IPS DF 4.7 (cell line): ENCODE data around the gene HTR3D.
"Not testable (repeated sequence)": the region's sequence is repeated elsewhere in the genome, so short reads cannot be mapped to it uniquely, and the experiment has no call there.

Experiments used
- DNase-seq: peaks from one replicate; pipeline ENCODE4 v3.0.0-alpha.2; 2013; ENCODE audit warnings: low spot score; ENCODE audit errors: extremely low read depth

HTR3D gene

GRCh38 chr3:184031187-184031792 is at the start of gene HTR3D:
Gene HTR3D, plus strand, starts transcription at chr3:184031742. Its CDS starts 0 bp downstream, at chr3:184031742.
- DNase-seq = no peak

GRCh38 chr3:183981990-183982644 is 49.4 kb upstream of the HTR3D start:
- DNase-seq = no peak

GRCh38 chr3:183984127-183984740 is 47.3 kb upstream of the HTR3D start:
- DNase-seq = no peak

GRCh38 chr3:183984749-183985729 is 46.5 kb upstream of the HTR3D start:
- no peak for DNase-seq

GRCh38 chr3:183987000-183987600 is 44.4 kb upstream of the HTR3D start:
- no peak for DNase-seq

GRCh38 chr3:183988216-183988790 is 43.2 kb upstream of the HTR3D start:
- DNase-seq = no peak

- no peak for DNase-seq
Measured at GRCh38 chr3:183991403-183991802, 40.1 kb upstream of the HTR3D start.

- no peak for DNase-seq
Measured at GRCh38 chr3:184001761-184002160, 29.8 kb upstream of the HTR3D start.

- no peak for DNase-seq
Measured at GRCh38 chr3:184002469-184002868, 29.1 kb upstream of the HTR3D start.

- DNase-seq = no peak
Measured at GRCh38 chr3:184003187-184003967, 28.2 kb upstream of the HTR3D start.

GRCh38 chr3:184004476-184004875 is 27.1 kb upstream of the HTR3D start:
- DNase-seq = no peak

GRCh38 chr3:184005941-184006507 is 25.5 kb upstream of the HTR3D start:
- DNase-seq = no peak

- DNase-seq = not testable (repeated sequence)
Measured at GRCh38 chr3:184007143-184007813, 24.3 kb upstream of the HTR3D start.

- no peak for DNase-seq
Measured at GRCh38 chr3:184008161-184008560, 23.4 kb upstream of the HTR3D start.

GRCh38 chr3:184011230-184011876 is 20.2 kb upstream of the HTR3D start:
- no peak for DNase-seq

- DNase-seq = no peak
Measured at GRCh38 chr3:184011937-184012889, 19.3 kb upstream of the HTR3D start.

GRCh38 chr3:184015381-184016019 is 16.0 kb upstream of the HTR3D start:
- DNase-seq = no peak
